Measurements from ENCODE around the gene KCNQ1OT1.
"Not testable (repeated sequence)": the region's sequence is repeated elsewhere in the genome, so short reads cannot be mapped to it uniquely, and the experiment has no call there.

The KCNQ1OT1 gene

DNA sequence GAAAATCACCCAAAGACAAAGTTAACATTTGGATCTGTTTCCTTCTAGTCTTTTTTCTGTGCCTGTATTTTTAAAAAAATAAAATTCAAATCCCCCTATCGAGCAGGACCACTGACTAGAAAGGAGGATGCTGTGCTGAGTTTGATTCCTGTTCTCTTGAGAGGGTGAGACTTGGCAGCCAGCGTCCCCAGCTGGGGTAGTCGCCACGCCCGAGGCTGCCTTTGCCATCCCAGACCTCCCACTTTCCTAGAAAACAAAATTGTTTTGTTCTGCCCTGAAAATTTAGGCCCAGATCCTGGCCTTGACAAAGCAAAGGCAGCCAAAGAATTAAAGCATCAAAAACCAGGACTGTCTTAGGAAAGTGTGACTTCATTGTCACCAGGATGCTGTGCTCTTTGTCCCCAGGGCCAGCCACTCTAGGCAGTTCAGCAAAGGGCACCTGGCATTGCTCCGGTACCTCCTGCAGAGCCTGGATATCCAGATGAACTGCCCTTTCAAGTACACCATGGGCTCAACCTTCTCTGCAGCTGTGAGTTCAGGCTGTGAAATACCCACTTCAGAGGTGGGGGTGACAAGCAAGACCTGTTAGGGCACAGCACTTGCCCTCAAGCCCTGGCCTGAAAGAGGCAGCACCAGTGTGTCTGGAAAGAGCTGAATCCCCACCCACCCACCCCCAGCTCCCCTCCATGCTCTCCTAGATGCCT is 44.6 kb downstream of the KCNQ1OT1 start:
- no peak for DNase-seq (ENCODE audit: low read depth, low spot score)

DNA sequence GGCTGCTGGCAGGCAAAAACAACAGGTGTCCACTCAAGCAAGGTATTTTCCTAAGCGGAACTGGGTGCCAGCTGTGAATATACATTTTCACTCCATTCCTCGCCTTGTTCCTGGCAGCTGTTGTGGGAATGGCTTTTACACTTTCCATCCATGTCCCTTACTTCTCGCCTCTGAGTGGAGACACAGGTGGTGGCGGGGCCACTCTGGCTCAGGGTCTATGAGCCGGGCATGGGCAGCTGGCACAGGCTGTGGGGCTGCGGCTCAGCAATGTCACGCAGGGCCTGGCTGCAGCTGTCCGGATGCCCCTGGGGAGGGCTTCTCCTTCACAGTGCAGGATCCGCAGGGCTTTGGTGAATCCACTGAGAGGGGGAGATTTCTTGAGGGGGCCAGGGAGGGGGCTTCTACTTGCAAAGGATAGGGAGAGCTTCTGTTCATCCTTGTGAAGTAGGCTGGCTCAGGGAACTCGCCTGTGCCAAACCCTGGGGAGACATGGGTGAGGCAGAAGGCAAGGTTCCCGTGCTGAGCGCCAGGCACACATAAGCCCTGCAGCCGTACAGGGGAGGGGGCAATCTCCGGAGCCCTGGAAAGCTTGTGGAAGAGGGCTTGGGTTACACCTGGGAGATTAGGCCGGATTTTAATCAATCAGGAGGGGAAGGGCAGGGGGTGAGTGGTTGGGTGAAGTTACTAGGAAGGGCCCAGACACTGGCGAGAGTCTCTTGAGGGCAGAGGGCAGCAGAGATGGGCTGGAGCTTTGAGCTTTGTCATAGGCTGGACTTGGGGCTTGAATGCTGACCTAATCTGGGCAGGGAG is 45.7 kb downstream of the KCNQ1OT1 start:
- DNase-seq (ENCODE audit: low read depth, low spot score), result no peak

DNA sequence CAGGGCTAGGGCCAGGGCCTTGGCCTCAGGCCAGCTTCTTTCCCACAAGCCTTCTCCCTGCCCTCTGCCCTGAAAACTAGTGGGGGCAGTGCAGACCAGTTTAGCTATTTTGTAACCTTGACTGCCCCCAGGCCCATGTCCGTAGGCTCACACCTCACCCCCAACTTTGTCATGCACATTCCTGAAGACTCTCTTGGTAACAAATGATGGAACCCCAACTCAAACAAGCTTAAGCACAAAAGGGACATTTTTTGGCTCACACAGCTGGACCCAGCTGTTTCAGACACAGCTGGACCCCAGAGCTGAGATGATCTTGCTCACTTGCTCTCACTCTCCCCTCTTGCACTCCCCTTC is 46.6 kb downstream of the KCNQ1OT1 start:
- DNase-seq (ENCODE audit: low read depth, low spot score), result no peak

DNA sequence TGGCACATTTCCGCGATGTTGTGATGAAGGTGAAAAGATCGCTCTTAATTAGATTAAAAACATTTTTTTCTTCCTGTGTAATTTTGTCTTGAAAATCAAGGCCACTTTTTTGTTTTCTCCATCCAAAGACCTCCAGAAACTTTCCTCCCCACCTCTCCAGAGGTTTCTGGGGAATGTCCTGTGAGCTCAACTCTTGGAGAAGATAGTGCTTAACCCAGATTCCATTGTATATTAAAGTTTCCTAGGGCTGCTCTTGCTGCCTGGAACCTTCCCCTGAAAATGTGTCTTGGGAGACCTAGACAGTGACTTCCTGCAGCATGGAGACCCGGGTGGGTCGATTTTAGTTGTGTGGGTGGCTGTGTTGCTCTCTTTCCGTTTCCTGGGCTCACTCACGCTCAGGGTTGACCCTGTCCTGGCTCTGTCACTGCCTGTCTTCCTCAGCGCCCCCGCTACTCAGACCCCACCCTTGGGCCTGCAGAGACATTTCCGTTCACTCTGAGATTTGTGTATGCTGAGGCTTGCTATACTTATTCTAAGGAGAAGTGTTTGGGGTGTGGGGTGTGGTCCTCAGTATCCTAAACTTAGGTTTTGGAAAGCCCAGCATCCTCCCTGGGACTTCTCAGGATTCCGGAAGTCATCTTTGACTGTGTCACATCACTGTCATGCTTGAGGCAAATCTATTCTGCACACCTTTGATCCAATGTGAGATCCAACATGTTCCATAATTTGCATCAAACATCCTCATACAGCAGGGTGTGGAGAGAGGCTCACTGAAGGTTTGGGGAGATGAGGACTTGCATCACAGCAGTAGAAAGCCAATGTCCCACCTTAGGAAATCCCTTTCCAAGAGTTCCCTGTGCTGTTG is 47.2 kb downstream of the KCNQ1OT1 start:
- DNase-seq (ENCODE audit: low read depth, low spot score), result no peak

DNA sequence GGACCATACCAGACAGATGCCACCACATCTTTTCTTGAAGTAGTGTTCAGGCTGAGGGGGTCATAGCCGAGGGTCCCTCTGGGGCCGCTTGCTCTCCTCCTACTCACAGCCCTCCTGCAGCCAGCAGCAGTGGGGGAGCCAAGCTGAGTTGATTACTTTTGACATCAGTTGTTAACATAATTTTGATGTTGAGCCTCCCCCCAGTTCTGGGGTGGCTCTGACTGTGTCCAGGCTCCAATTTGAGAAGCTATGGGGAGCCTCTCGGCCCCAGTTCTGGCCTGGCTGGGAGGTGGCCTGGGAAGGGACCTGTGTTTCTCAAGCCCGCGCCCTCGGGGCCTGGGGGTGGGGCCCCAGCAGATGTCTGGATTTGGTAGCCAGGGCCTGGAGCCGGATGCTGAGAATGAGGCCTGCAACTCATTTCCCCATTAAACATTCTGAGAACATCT is 47.9 kb downstream of the KCNQ1OT1 start:
- DNase-seq (ENCODE audit: low read depth, low spot score), result no peak

DNA sequence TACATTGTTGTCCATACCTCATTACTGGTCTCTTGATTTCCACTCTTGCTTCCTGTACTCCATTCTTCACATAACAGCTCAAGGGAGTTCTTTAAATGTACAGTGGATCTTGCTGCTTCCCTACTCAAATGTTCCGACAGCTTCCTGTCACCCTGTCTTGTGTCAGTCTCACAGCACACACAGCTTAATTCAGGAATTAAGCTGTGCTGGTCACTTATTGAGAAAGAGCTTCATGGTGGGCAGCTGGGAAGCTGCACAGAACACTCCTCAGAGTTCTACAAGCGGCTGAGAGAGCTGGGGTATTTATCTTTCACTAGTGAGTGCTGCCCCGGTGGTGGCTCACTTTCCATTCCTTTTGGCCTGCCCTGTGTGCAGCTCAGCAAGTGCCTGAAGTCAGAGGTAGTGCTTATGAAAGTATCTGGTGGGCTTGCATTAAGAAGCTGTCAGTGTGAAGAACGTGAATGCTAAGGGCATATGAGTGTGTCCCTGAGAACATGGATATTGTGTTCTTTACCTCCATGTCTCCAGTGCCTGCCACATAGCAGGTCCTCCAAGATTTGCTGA is 48.7 kb downstream of the KCNQ1OT1 start:
- no peak for DNase-seq (ENCODE audit: low read depth, low spot score)

DNA sequence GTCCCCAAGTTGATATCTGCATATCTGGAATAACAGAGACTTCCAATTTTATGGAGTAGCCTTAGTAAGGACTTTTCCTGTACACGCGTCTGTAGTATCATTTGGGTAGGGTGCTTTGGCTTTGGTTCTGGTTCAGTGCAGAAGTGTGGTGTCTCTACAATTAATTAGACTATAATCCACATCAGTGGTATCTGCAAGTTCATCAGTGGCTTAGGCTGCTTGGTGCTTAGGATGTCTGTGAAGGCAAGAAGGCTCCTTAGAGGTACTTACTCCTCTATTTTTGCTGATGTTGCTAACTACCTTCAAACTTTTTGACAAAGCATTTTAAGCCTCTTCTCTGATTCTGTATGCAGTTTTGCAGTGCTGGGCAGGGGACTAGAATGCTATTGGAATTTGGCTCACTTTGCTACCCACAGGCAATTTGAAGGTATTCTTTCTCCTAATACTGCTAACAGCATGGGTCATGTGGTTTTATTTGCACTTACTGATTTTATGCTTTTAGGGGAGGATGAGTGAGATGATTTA is 49.4 kb downstream of the KCNQ1OT1 start:
- DNase-seq (ENCODE audit: low read depth, low spot score), result no peak

DNA sequence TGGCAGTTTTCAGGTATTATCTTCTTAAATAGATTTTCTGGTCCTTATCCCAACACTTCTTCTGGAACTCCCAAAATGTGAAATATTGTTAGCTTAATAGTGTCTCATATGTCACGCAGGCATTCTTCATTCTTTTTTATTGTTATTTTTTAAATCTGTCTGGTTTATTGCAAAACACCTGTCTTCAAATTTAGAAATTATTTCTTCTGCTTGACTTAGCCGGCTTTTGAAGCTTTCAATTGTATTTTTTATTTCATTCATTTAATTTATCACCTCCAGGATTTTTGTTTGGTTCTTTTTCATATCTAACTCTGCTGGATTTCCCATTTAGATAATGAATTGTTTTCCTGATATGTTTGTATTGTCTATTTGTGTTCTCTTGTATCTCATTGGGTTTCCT is 49.9 kb downstream of the KCNQ1OT1 start:
- no peak for DNase-seq (ENCODE audit: low read depth, low spot score)

DNA sequence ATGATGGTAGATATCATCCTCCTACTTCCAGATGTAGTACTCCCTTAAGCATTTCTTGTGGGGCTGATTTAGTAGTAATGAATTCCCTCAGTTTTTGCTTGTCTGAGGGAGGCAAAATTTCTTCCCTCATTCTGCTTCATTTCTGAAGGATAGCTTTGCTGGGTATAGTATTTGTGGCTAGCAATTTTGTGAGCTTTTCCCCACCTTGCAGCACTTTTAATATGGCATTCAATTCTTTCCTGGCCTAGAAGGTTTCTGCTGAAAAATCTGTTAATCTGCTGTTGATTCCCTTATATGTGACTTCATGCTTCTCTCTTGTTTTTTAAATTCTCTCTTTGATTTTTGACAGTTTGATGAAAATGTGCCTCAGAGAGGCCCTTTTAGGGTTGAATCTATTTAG is 50.4 kb downstream of the KCNQ1OT1 start:
- DNase-seq (ENCODE audit: low read depth, low spot score), result no peak

DNA sequence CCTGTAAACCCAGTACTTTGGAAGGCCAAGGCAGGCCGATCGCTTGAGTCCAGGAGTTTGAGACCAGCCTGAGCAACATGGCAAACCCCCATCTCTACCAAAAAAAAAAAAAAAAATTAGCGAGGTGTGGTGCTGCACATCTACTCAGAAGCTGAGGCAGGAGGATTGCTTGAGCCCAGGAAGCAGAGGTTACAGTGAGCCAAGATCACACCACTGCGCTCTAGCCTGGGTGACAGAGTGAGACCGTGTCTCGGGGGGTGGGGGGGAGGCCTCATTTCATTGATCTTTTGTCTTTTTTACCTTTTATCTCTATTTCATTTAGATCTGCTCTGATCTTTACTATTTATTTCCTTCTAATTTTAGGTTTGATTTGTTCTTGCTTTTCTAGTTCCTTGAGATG is 51.8 kb downstream of the KCNQ1OT1 start:
- DNase-seq (ENCODE audit: low read depth, low spot score), result no peak

DNA sequence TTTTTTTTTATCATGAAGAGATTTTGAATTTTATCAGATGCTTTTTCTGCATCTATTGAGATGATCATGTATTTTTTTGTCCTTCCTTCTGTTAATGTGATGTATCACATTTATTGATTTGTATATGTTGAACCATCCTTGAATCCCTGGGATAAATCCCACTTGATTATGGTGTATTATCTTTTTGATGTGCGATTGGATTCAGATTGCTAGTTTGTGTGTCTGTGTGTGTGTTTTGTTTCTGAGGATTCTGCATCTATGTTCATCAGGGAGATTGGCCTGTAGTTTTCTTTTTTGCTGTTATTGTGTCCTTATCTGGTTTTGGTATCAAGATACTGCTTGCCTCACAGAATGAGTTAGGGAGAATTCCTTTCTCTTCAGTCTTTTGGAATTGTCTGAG is 52.6 kb downstream of the KCNQ1OT1 start:
- no peak for DNase-seq (ENCODE audit: low read depth, low spot score)

DNA sequence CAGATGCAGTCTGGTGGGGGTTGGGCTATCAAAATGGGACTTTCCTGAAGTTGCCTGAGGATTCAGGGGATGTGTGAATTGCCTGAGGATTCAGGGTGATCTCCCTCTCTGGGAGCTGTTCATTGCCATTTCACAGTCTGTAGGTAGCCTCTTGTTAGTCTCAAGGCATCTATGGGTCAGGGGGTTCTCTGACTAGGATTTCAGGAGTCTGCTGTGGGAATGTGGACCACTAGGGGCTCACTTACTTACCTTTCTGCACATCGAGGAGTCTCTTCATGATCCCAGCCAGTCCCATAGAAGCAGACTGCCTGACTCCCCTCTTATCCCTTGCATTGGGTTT is 54.0 kb downstream of the KCNQ1OT1 start:
- no peak for DNase-seq (ENCODE audit: low read depth, low spot score)

DNA sequence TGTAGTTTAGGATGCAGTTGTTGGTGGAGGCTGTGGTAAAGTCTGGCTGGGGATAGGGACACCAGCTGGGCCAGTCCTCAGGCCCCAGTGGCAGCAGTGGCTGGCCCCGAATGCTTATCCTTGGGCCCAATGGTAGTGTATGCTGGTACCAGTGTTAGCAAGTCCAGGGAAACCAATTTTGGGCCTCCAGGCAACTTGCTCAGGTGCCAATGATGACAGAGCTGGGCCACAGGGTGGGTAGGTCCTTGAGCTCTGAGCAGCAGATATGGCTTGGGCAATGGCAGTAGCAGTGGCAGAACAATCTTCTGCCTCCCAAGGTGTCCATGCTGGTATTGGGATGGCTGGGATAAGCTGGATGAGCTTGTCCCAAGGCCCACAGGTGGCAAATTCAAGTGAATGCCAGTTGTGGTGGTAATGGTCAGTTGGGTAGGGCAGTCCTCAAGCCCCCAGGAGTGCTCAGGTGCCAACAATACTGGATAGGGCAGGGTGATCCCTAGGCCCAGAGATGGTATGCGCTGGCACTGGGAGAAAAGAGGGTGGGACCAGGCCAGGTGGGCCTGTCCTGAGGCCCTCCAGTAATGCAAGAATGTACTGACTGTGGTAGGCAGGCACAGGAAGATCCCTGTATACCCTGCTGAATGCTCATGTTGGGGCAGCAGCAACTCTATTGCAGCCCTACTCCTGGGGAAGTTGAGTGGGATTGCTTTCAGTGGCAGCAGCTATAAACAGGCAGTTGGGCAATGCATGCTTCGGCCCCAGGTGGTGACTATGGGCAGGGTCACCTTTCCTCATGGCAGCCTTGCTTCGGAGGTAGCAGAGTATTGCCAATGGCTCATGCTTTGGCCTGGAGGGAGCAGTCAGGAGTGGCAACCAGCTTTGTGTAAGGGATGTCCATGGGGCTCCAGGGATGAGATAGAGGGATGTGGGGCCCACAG is 54.7 kb downstream of the KCNQ1OT1 start:
- DNase-seq (ENCODE audit: low read depth, low spot score), result no peak

DNA sequence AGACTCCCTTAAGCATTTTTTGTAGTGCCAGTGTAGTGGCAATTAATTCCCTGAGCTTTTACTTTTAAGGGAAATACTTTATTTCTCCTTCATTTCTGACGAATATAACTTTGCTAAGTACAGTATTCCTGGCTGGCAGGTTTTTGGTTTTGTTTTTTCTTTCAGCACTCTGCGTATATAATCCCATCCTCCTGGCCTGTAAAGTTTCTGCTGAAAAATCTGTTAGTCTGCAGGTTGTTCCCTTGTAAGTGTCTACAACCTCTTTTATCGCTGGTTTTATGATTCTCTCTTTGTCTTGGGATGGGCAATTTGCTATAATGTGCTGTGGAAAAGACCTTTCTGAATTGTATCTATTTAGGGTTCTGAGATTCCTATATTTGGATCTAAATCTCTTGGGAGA is 56.0 kb downstream of the KCNQ1OT1 start:
- no peak for DNase-seq (ENCODE audit: low read depth, low spot score)

DNA sequence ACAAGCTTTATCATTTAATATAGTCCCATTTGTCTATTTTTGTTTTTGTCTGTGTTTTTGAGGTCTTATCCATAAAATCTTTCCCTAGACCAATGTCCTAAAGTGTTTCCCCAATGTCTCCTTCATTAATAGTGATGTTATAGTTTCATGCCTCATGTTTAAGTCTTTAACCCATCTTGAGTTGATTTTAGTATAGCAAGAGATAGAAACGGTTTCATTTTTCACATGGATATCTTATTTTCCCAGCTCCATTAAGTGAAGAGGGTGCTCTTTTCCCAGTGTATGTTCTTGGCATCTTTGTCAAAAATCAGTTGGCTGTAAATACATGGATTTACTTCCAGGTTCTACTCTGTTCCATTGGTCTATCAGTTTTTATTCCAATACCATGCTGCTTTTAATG is 58.2 kb downstream of the KCNQ1OT1 start:
- no peak for DNase-seq (ENCODE audit: low read depth, low spot score)

DNA sequence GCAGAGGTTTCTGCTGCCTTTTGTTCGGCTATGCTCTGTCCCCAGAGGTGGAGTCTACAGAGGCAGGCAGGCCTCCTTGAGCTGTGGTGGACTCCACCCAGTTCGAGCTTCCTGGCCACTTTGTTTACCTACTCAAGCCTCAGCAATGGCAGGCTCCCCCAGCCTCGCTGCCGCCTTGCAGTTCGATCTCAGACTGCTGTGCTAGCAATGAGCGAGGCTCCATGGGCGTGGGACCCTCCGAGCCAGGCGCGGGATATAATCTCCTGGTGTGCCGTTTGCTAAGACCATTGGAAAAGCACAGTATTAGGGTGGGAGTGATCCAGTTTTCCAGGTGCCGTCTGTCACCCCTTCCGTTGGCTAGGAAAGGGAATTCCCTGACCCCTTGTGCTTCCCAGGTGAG is 60.0 kb downstream of the KCNQ1OT1 start:
- not testable (repeated sequence) for DNase-seq (ENCODE audit: low read depth, low spot score)

DNA sequence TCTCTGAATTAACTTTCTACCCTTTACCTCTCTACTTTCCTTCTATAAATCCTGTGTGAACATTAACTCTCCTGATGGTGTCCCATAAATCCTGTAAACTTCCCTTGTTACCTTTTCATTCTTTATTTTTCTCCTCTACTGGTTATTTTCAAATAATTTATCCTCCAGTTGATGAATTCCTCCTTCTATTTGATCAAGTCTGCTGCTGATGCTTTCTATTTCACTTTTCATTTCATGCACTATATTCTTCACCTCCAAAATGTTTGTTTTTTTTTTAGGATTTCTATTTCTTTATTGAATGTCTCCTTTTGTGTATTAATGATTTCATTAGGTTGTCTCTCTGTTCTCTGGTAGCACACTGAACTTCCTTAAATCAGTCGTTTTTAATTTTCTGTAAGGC is 68.6 kb downstream of the KCNQ1OT1 start:
- DNase-seq (ENCODE audit: low read depth, low spot score), result no peak

DNA sequence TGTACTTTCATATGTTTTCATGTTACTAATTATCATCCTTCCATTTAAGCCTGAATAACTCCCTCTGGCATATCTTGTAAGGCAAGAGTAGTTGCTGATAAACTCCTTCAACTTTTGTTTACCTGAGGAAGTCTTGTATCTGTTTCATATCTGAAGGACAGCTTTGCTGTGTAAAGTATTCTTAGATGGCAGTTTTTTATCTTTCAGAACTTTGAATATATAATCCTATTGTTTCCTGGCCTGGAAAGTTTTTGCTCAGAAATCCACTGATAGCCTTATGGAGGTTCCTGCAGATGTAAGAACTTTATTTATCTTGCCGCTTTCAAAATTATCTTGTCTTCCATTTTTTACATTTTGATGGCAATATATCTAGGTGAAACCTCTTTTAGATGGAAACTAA is 69.1 kb downstream of the KCNQ1OT1 start:
- no peak for DNase-seq (ENCODE audit: low read depth, low spot score)

DNA sequence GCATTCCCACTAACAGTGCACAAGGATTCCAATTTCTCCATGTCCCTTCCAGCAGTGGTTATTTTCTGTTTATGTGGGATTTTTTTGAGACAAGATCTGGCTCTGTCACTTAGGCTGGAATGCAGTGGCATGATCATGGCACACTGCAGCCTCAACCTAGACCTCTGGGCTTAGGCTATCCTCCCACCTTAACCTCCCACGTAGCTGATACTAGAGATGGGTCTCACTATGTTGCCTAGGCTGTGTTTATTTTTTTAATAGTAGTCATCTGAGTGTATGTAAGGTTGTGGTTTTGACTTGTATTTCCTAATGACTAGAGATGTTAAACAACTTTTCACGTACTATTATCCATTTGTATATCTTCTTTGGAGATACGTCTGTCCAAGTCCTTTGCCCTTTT is 74.6 kb downstream of the KCNQ1OT1 start:
- DNase-seq (ENCODE audit: low read depth, low spot score), result no peak

DNA sequence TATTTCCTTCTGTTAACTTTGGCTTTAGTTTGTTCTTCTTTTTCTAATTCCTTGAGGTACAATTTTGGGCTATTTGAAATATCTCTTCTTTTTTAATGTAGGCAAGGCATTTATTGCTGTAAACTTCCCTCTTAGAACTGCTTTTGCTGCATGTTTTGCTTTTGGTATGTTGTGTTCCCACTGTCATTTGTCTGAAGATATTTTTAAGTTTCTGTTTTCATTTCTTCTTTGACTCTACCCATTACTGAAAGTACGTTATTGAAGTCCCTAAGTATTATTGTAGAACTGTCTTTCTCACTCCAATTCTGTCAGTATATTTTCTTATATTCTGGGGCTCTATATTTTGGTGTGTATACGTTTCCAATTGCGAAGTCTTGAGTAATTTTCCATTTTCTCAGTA is 77.9 kb downstream of the KCNQ1OT1 start:
- no peak for DNase-seq (ENCODE audit: low read depth, low spot score)
